Measurements from ENCODE around the gene CREB3L2.
"Not testable (repeated sequence)": the region's sequence is repeated elsewhere in the genome, so short reads cannot be mapped to it uniquely, and the experiment has no call there.

CREB3L2 gene

DNA sequence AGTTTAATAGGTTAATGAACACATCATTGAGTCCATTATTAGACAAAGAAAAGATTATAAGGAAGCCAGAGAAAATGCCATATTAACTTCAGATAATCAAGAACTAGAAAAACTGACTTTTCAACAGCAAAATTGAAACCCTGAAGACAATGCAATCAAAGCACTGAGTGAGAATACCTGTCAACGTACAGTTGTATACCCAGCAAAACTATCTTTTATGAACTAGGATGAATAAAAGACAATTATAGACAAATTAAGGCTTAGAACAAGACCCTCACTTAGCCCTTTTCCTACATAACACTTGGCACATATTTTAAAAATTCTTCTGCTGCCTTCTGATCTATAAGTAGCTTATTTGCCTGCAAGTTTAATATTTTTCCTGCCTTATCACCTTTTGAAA, 136.1 kb downstream of the CREB3L2 start:
- DNase-seq = no peak

DNA sequence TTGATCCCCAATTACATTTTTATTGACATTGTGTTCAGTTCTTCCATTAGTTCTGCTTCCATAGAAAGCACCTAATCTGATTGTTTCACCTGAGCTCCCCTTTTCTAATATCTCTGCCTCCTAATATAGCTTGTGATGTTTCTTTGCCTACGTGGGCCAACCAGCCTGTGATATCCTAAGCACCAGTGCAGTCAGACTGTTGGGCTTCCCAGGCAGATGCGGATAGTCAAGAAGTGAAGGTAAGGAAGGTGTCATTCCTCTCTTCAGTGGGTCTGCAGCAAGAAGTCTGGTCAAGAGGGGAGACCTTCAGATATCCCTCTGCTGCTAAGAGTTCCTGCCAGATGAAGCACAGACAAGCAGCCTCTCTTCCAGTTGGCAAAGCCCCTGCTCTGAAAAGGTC, 138.9 kb downstream of the CREB3L2 start:
- no peak for DNase-seq

DNA sequence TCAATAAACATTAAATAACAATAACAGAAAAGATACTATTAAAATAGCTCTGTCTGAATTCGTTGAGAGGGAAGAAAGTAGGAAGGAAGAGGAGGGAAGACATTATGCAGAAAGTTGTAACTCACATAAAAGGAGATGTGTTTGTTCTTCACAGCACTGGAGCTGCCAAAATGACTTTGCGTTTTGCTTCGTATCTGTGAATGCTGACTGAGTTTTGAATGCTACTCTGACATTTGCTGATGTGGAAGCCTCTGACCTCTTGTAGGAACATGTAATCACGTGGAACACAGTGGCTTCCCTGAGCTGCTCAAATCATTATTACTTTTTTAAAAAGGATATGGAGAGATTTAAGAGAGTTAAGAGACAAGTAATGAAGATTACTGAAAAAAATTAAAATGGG, 139.5 kb downstream of the CREB3L2 start:
- no peak for DNase-seq

DNA sequence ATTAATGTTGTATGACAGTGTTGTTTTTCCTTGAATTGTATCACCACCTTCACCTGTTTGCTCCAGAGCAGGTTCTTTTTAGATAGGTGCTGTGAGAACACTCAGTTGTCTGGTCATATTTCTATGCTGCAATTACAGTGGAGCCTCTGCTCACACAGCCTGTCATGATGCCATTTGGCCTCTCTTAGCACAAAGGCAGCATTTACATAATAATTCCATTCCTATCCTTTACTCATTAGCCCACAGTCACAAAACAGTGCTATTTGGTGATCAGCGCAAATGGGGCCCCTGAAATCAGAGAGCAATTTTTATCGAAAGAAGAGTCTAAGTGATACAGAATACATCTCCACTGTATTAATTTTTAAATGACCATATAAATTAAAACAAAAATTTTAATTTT, 141.3 kb downstream of the CREB3L2 start:
- DNase-seq = no peak

- DNase-seq = no peak
These were observed 148.8 kb downstream of the CREB3L2 start for GRCh38 chr7:137853053-137853452.

DNA sequence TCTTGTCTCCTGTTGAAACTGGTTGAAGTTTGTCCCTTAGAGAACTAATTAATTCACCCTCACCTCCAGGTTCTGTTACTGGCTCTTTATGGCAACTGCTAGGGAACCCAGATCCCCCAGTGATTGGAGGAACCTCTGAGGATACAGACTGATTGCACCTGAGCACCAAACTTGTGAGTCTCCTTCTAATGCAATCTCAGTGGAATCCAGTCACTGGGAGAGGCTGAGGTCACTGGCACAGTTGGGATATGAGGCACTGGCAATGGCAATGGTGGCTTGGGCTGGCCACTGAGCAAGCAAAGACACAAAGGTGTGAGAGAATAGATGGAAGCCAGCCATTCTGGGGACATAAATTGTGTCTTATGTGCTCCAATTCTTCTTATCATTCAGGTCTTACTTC, 149.8 kb downstream of the CREB3L2 start:
- no peak for DNase-seq

DNA sequence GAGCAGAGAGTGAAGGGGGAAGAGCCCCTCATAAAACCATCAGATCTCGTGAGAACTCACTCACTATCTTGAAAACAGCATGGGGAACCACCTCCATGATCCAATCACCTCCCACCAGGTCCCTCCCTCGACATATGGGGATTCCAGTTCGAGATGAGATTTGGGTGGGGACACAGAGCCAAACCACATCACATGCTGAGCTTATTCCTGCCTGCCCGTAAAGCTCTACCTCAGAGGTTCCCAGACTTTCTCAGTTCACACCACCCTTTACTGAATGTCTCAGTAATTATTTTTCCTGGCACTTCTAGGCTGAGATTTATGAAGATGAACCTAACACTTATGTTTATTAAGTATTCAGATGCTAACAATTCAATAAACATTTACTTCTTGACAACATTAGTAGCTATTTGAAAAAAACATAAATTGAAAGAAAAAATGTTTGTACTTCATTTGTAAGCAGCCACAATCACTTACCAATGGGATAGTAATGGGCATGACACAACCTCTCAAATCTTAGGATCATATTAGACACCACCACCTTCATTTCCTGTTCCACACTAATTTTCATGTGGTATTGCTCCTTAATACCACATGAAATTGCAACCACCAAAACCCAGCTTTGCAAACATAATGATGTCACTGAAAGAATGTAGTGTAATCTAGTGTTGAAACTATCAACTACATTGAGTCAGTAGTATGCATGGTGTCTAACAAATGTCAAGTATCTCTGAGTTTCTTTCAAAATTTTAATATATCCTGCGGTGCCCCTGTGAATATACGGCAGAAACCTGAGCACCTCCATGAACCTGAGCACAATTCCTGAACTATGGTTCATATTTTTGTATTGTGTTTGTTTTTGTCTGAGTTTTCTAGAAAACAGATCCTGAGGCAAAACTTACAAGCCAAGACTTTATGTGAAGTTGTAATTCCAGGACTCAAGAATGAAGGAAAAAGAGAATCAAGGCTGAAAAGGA, 150.6 kb downstream of the CREB3L2 start:
- DNase-seq = no peak

DNA sequence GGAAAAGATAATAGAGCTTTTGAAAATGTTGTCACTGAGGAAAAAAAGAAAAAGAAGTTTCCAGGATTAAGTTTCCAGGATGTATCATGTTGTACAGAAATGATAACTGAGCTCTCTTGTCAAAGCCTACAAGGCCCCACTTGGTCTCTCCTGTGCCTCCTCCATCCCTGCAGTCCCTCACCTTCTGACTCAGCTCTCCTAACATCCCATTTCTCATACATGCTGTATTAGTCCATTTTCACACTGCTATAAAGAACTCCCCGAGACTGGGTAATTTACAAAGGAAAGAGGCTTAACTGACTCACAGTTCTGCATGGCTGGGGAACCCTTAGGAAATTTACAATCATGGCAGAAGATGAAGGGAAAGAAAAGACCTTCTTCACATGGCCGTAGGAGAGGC, 151.3 kb downstream of the CREB3L2 start:
- DNase-seq = no peak

DNA sequence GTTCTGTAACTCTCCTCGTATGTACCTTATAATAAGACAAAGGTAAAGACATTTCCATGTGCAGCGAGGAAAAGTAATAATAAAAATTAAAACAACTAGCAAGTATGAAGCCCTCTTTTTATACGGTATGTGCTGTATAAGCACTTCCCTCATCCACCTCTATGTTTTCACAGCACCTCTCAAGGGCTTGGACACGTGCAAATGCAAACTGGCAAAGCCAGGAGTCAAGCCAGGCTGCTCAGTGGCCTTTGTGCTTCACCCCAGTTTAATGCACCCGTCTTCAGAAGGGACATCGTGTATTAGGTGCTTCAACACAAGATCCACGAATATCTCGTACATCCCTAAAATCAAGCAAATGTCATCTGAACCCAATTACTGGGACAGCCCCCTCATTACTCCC, 153.8 kb downstream of the CREB3L2 start:
- DNase-seq = no peak

GRCh38 chr7:137847568-137848050, 154.3 kb downstream of the CREB3L2 start:
- no peak for DNase-seq

GRCh38 chr7:137846827-137847567, 154.9 kb downstream of the CREB3L2 start, which contains the start of gene DGKI:
TSS of gene DGKI (minus strand) at chr7:137846974.
- DNase-seq = no peak

DNA sequence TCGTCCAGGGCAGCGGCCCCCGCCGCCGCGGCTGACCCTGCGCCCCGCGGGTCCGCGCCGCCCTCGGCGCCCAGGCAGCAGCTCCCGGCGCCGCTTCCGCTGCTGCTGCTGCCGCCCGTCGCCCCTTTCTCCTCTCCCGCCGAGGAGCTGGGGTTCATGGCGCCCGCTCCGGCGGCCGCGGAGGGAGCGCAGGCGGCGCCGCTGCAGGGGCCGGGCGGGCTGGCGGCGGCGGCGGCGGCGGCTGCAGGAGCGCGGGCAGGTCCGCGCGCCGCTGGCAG, 155.4 kb downstream of the CREB3L2 start:
- DNase-seq = no peak

GRCh38 chr7:137844677-137845425, 157.0 kb downstream of the CREB3L2 start:
- no peak for DNase-seq

- no peak for DNase-seq
These were observed 161.7 kb downstream of the CREB3L2 start for GRCh38 chr7:137839903-137840779.

DNA sequence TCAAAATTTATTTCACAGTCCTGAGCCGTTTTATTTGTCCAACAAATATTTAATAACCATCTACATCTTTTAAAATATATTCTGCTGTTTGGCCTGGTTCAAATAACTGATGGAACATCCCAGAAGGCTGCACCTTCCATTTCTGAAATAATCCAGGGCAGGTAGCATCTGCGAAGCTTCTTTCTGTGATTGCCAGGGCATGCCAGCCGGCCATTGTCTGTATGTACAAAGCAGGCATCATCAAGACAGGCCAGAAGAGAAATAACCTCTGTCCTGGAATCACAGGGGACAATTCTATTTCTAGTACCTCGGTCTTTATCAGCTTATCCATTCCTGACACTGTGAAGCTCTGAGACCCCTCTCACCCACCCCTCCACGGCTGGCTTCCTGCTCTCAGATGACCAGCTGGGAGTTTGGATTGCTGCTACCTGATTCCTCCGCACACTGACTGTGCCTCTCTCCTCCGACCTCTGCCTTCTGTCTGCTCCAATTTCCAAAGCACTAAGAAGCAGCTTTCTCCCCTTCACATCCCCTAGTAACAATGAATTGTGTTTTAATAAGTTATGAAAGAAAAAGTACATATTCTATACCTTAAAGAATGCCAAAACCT, 163.1 kb downstream of the CREB3L2 start:
- no peak for DNase-seq

- DNase-seq = no peak
These were observed 165.3 kb downstream of the CREB3L2 start for GRCh38 chr7:137836541-137836940.

DNA sequence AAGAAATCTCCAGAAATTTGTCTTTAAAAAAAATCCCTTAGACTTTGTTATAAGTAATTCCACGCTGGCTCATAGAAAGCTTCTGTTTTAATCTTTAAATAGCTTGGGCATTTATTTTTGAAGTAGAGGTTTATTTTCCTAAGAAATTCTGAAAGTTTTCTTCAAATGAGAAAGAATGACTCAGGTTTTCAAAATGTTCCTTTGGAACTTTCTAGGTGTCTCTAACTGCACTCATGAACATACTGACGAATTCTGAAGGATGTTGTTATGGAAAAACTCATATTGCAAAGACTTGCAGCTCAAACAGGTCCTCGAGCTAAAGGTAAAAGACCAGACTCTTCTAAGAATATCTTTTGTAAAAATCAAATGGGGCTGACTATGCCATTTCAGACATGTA, 165.8 kb downstream of the CREB3L2 start:
- DNase-seq = no peak

DNA sequence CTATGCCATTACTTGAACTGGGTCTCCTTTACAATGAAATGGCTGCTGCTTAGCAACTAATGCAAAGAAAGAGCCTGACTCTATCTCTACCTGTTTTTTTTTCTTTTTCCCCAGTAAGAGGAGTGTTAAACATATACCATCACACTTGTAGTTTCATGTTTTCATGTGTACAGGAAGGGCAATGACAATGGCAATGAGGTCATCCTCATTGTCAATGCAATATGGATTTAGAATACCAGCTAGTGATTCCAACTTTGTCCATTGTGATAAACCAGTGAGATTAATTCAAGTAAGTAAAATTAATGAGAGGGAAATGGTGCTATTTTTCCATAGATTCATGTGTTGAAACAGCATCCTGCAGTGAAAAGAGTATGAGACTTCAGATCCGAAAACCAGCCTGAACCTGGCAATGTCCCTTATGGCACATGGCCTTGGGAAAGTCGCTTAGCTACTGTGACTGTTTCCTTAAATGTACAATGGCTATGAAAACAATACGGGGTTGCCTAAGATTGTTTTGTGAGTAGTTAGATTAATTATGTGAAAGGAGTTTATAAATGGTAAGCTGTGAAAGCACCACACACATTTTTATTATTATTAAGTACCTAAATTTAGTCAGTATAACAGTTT, 166.3 kb downstream of the CREB3L2 start:
- DNase-seq = no peak

DNA sequence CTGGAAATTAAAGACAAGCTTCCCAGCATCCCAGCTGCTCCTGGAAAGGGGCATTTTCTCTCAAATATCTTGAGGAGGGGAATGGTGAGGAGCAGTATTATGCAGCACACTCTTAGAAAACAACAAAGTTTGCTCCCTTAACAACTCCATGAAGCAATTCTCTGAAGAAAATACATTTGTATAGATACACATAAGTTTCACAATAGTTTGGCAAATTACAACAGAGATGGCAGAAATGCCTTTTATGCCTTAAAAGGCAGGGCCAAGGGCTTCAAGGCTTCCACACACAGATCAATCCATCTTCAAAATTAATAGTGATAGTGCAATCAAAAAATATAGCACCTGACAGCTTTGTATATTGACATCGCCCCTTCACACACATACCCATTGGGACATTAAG, 167.3 kb downstream of the CREB3L2 start:
- no peak for DNase-seq

DNA sequence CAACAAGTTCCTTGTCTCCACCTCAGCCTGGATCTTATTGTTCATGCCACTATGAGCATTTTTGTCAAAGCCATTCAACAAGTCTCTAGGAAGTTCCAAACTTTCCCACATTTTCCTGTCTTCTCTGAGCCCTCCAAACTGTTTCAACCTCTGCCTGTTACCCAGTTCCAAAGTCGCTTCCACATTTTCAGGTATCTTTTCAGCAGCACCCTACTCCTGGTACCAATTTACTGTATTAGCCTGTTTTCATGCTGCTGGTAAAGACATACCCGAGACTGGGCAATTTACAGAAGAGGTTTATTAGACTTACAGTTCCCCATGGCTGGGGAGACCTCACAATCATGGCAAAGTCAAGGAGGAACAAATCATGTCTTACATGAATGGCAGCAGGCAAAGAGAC, 168.9 kb downstream of the CREB3L2 start:
- DNase-seq = not testable (repeated sequence)

DNA sequence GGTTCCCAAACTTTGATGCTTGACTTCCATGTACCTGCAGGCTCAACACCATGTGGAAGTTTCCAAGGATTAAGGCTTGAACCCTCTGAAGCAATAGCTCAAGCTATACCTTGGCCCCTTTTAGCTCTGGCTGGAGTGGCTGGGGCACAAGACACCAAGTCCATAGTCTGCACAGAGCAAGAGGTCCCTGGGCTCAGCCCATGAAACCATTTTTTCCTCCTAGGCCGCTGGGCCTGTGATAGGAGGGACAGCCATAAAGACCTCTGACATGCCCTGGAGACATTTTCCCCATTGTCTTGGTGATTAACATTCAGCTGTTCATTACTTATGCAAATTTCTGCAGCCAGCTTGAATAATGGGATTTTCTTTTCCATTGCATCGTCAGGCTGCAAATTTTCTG, 169.5 kb downstream of the CREB3L2 start:
- no peak for DNase-seq

Measured in stimulated activated CD4-positive, alpha-beta T cell treated with anti-CD3 and anti-CD28 coated beads, Interleukin-4, amount 100 ng/mL, for 4 hours (primary cell).